ENCODE data around the gene MOB3C.

Gene MOB3C

GRCh38 chr1:46580140-46580903 lies 36.3 kb downstream of the MOB3C start:
- Histone ChIP-seq H3K4me3 (ENCODE audit: low read length) (no peak overlapping the region), H3K9me3 (ENCODE audit: control insufficient read depth, low read length) (no peaks in the 10 kb centered on the region), H3K27me3 (ENCODE audit: control insufficient read depth, insufficient read depth, low read length) (no peaks in the 10 kb centered on the region), H3K36me3 (ENCODE audit: control insufficient read depth, insufficient read depth, low read length) (peaks cover 10% of the 10 kb centered on the region), H3K9ac (ENCODE audit: low read length) (no peak overlapping the region), H3K4me1 (ENCODE audit: control insufficient read depth, insufficient read depth, low read length) (no peaks in the 10 kb centered on the region)

- no peak overlapping the region for H3K4me3 ChIP-seq (ENCODE audit: low read length)
- no peaks in the 10 kb centered on the region for H3K4me1 ChIP-seq (ENCODE audit: control insufficient read depth, insufficient read depth, low read length)
- peaks cover 10% of the 10 kb centered on the region for H3K36me3 ChIP-seq (ENCODE audit: control insufficient read depth, insufficient read depth, low read length)
- H3K9ac ChIP-seq (ENCODE audit: low read length): no peak overlapping the region
- H3K9me3 ChIP-seq (ENCODE audit: control insufficient read depth, low read length): no peaks in the 10 kb centered on the region
- H3K27me3 ChIP-seq (ENCODE audit: control insufficient read depth, insufficient read depth, low read length): no peaks in the 10 kb centered on the region
Measured at GRCh38 chr1:46577671-46578070, 38.9 kb downstream of the MOB3C start.

- H3K27me3 ChIP-seq (ENCODE audit: control insufficient read depth, insufficient read depth, low read length): no peaks in the 10 kb centered on the region
- peaks cover 4% of the 10 kb centered on the region for H3K36me3 ChIP-seq (ENCODE audit: control insufficient read depth, insufficient read depth, low read length)
- no peaks in the 10 kb centered on the region for H3K9me3 ChIP-seq (ENCODE audit: control insufficient read depth, low read length)
Measured at GRCh38 chr1:46576596-46576995, 40.0 kb downstream of the MOB3C start.

GRCh38 chr1:46575778-46576177 lies 40.8 kb downstream of the MOB3C start:
- Histone ChIP-seq H3K9me3 (ENCODE audit: control insufficient read depth, low read length) (no peaks in the 10 kb centered on the region), H3K4me3 (ENCODE audit: low read length) (no peak overlapping the region), H3K4me1 (ENCODE audit: control insufficient read depth, insufficient read depth, low read length) (no peaks in the 10 kb centered on the region), H3K27me3 (ENCODE audit: control insufficient read depth, insufficient read depth, low read length) (no peaks in the 10 kb centered on the region), H3K36me3 (ENCODE audit: control insufficient read depth, insufficient read depth, low read length) (peaks cover 4% of the 10 kb centered on the region), H3K9ac (ENCODE audit: low read length) (no peak overlapping the region)

More at GRCh38 chr1:46576596-46576995, 40.0 kb downstream of the MOB3C start:
- H3K9ac ChIP-seq (ENCODE audit: low read length): no peak overlapping the region
- no peak overlapping the region for H3K4me3 ChIP-seq (ENCODE audit: low read length)
- no peaks in the 10 kb centered on the region for H3K4me1 ChIP-seq (ENCODE audit: control insufficient read depth, insufficient read depth, low read length)

GRCh38 chr1:46575300-46575699 lies 41.3 kb downstream of the MOB3C start:
- Histone ChIP-seq H3K27me3 (ENCODE audit: control insufficient read depth, insufficient read depth, low read length) (no peaks in the 10 kb centered on the region), H3K9ac (ENCODE audit: low read length) (no peak overlapping the region), H3K36me3 (ENCODE audit: control insufficient read depth, insufficient read depth, low read length) (peaks cover 4% of the 10 kb centered on the region), H3K9me3 (ENCODE audit: control insufficient read depth, low read length) (no peaks in the 10 kb centered on the region), H3K4me1 (ENCODE audit: control insufficient read depth, insufficient read depth, low read length) (no peaks in the 10 kb centered on the region), H3K4me3 (ENCODE audit: low read length) (no peak overlapping the region)

GRCh38 chr1:46571691-46572225 lies 44.9 kb downstream of the MOB3C start:
- Histone ChIP-seq H3K27me3 (ENCODE audit: control insufficient read depth, insufficient read depth, low read length) (no peaks in the 10 kb centered on the region), H3K36me3 (ENCODE audit: control insufficient read depth, insufficient read depth, low read length) (no peaks in the 10 kb centered on the region), H3K9ac (ENCODE audit: low read length) (no peak overlapping the region), H3K4me1 (ENCODE audit: control insufficient read depth, insufficient read depth, low read length) (no peaks in the 10 kb centered on the region), H3K9me3 (ENCODE audit: control insufficient read depth, low read length) (no peaks in the 10 kb centered on the region), H3K4me3 (ENCODE audit: low read length) (no peak overlapping the region)

- Histone ChIP-seq H3K9ac (ENCODE audit: low read length) (no peak overlapping the region), H3K36me3 (ENCODE audit: control insufficient read depth, insufficient read depth, low read length) (no peaks in the 10 kb centered on the region), H3K4me3 (ENCODE audit: low read length) (no peak overlapping the region)
Measured at GRCh38 chr1:46569884-46570725, 46.5 kb downstream of the MOB3C start.

GRCh38 chr1:46569116-46569515 lies 47.5 kb downstream of the MOB3C start:
- H3K27me3 ChIP-seq (ENCODE audit: control insufficient read depth, insufficient read depth, low read length): no peaks in the 10 kb centered on the region
- no peaks in the 10 kb centered on the region for H3K9me3 ChIP-seq (ENCODE audit: control insufficient read depth, low read length)
- no peak overlapping the region for H3K9ac ChIP-seq (ENCODE audit: low read length)
- H3K36me3 ChIP-seq (ENCODE audit: control insufficient read depth, insufficient read depth, low read length): no peaks in the 10 kb centered on the region
- H3K4me1 ChIP-seq (ENCODE audit: control insufficient read depth, insufficient read depth, low read length): no peaks in the 10 kb centered on the region
- H3K4me3 ChIP-seq (ENCODE audit: low read length): no peak overlapping the region

More at GRCh38 chr1:46569884-46570725, 46.5 kb downstream of the MOB3C start:
- no peaks in the 10 kb centered on the region for H3K9me3 ChIP-seq (ENCODE audit: control insufficient read depth, low read length)
- no peaks in the 10 kb centered on the region for H3K27me3 ChIP-seq (ENCODE audit: control insufficient read depth, insufficient read depth, low read length)
- no peaks in the 10 kb centered on the region for H3K4me1 ChIP-seq (ENCODE audit: control insufficient read depth, insufficient read depth, low read length)

GRCh38 chr1:46568461-46568891 lies 48.1 kb downstream of the MOB3C start:
- Histone ChIP-seq H3K36me3 (ENCODE audit: control insufficient read depth, insufficient read depth, low read length) (no peaks in the 10 kb centered on the region), H3K4me3 (ENCODE audit: low read length) (no peak overlapping the region), H3K9ac (ENCODE audit: low read length) (no peak overlapping the region), H3K4me1 (ENCODE audit: control insufficient read depth, insufficient read depth, low read length) (no peaks in the 10 kb centered on the region), H3K27me3 (ENCODE audit: control insufficient read depth, insufficient read depth, low read length) (no peaks in the 10 kb centered on the region), H3K9me3 (ENCODE audit: control insufficient read depth, low read length) (no peaks in the 10 kb centered on the region)

- Histone ChIP-seq H3K9ac (ENCODE audit: low read length) (no peak overlapping the region), H3K27me3 (ENCODE audit: control insufficient read depth, insufficient read depth, low read length) (no peaks in the 10 kb centered on the region), H3K9me3 (ENCODE audit: control insufficient read depth, low read length) (no peaks in the 10 kb centered on the region), H3K36me3 (ENCODE audit: control insufficient read depth, insufficient read depth, low read length) (peaks cover 5% of the 10 kb centered on the region), H3K4me1 (ENCODE audit: control insufficient read depth, insufficient read depth, low read length) (no peaks in the 10 kb centered on the region), H3K4me3 (ENCODE audit: low read length) (no peak overlapping the region)
Measured at GRCh38 chr1:46563341-46563740, 53.3 kb downstream of the MOB3C start.

GRCh38 chr1:46562498-46562897 lies 54.1 kb downstream of the MOB3C start:
- H3K9ac ChIP-seq (ENCODE audit: low read length): no peak overlapping the region
- H3K36me3 ChIP-seq (ENCODE audit: control insufficient read depth, insufficient read depth, low read length): peaks cover 5% of the 10 kb centered on the region
- no peak overlapping the region for H3K4me3 ChIP-seq (ENCODE audit: low read length)
- no peaks in the 10 kb centered on the region for H3K27me3 ChIP-seq (ENCODE audit: control insufficient read depth, insufficient read depth, low read length)
- no peaks in the 10 kb centered on the region for H3K9me3 ChIP-seq (ENCODE audit: control insufficient read depth, low read length)
- peaks cover 1% of the 10 kb centered on the region for H3K4me1 ChIP-seq (ENCODE audit: control insufficient read depth, insufficient read depth, low read length)

GRCh38 chr1:46558966-46559365 lies 57.6 kb downstream of the MOB3C start:
- no peak overlapping the region for H3K4me3 ChIP-seq (ENCODE audit: low read length)
- peaks cover 19% of the 10 kb centered on the region for H3K4me1 ChIP-seq (ENCODE audit: control insufficient read depth, insufficient read depth, low read length)
- H3K36me3 ChIP-seq (ENCODE audit: control insufficient read depth, insufficient read depth, low read length): peaks cover 5% of the 10 kb centered on the region
- no peak overlapping the region for H3K9ac ChIP-seq (ENCODE audit: low read length)
- no peaks in the 10 kb centered on the region for H3K27me3 ChIP-seq (ENCODE audit: control insufficient read depth, insufficient read depth, low read length)
- no peaks in the 10 kb centered on the region for H3K9me3 ChIP-seq (ENCODE audit: control insufficient read depth, low read length)

Measured in mucosa of stomach (tissue), 1 donor.